Peyer's patch (tissue), 4 donors: Measurements from ENCODE around the gene HHIPL1.

ENCODE experiments used
- CTCF ChIP-seq, 6 experiments: fragments of 450-650 bp in 4 of 6; fragments of 200-600 bp in 2 of 6; sonication (generic) in 1 of 6; IDR thresholded peaks; one replicate each; pipeline ENCODE4 v1.5.1; 2017 to 2019; ENCODE audit warnings: antibody characterized with exemption in 6 of 6, mild to moderate bottlenecking in 3 of 6, moderate library complexity in 1 of 6
- POLR2A ChIP-seq, 2 donors: fragments of 450-650 bp; IDR thresholded peaks; one replicate each; pipeline ENCODE4 v1.5.1; 2017; ENCODE audit warnings: antibody characterized with exemption in 2 of 2, mild to moderate bottlenecking in 2 of 2, moderate library complexity in 2 of 2

GRCh38 chr14:99720941-99721791 lies 76.2 kb downstream of the HHIPL1 start:
- TF ChIP-seq CTCF (IDR thresholded peaks at IDR 0.05) = no peak
- TF ChIP-seq POLR2A (IDR thresholded peaks at IDR 0.05) = no peak
